HG03103 (cell line): ENCODE measurements around the gene MYH14.

Experiments used
- ATAC-seq: cut with Tn5 transposase; IDR thresholded peaks from one replicate; pipeline ENCODE4 v1.9.1; 2021; ENCODE audit warnings: low read depth; ENCODE audit not compliant: unreplicated experiment

MYH14 gene

GRCh38 chr19:50203281-50204080 lies at the start of gene MYH14:
TSS of gene MYH14 (plus strand) at chr19:50203622. CDS start at chr19:50210366, 6,744 bp downstream.
- no peak for ATAC-seq

DNA sequence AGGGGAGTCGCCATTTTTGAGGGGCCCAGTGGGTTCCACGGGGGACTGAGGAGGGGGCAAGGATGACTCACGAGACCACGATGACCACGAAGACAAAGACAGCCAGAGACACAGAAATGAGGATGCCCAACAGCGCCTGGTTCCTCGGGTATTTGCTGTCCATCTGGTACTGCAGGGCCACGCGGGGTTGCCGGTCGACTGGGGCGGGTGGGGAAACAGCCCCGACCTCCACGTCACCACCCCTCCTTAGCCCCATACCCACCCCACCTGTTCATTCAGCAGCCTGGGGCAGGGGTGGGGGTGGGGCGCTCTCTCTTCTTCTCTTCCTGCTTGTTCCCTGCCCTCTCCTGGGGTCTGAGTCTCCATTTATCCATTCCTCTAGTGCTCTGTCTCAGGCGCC lies 48.9 kb upstream of the MYH14 start:
- ATAC-seq: no peak

DNA sequence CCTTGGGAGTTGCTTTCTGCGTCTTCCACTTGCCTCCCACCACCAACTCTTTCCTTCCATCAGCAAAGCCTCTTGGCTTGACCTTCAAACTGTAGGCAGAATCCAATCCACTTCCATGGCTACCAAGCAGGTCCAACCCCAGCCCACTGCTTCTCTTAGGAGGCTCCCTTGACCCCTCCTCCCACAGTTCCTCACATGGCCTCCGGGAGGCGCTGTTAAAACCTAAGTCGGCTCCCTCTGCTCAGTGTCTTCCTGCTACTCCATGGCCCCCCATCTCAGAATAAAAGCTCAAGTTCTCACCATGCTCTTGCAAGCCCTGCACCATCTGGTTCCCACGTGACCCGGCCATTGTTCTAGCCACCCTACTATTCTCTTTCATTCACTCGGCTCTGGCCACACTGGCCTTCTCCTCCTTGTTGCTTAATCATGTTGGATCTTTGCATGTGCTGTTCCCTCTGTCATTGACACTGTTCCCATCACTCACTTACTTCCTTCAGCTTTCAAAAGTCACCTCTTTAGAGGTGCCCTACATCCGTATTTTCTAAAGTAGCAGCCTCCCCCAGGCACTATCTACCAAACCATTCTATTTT lies 47.8 kb upstream of the MYH14 start:
- no peak for ATAC-seq

DNA sequence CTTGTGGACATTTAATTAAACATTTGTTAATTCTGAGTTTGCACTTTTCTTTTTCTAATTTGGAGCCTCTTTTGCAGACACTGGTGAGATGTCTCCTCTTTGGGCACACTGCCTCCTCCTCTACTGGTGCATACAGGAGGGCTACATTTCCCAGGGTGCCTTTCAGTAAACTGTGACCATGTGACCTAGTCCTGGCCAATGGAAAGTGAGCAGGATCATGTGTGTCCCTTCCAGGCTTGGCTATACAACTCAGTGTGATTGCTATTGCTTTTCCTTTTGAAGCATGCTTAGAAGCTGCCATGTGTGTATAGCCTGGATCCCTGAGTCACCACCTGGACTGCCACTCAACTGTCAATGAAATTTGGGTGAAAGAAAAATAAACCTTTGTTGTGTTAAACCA lies 44.8 kb upstream of the MYH14 start:
- no peak for ATAC-seq

DNA sequence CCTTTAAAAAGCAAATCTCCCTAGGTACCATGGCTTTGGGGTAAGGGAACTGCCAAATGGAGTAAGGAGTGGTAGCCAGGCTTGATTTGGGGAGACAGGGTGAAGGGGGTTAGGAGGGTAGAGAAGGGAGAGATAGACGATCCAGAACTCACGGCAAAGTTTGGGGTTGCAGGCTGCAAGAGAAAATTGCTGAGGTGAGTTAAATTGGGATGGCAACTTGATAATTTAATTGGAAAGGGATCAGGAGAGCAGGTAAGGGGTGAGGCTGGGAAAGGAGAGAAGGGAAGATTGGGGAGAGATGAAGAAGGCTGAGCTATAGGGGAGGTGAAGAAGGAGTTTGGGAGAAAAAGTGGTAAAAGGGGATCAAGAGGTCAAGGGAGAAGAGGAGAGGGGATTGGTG lies 44.3 kb upstream of the MYH14 start:
- no peak for ATAC-seq

- ATAC-seq: no peak
These were observed 40.4 kb upstream of the MYH14 start, which contains the start of gene IZUMO2 for GRCh38 chr19:50162988-50163387. TSS of gene IZUMO2 (minus strand) at chr19:50163281. CDS start at chr19:50163194, 87 bp downstream.

DNA sequence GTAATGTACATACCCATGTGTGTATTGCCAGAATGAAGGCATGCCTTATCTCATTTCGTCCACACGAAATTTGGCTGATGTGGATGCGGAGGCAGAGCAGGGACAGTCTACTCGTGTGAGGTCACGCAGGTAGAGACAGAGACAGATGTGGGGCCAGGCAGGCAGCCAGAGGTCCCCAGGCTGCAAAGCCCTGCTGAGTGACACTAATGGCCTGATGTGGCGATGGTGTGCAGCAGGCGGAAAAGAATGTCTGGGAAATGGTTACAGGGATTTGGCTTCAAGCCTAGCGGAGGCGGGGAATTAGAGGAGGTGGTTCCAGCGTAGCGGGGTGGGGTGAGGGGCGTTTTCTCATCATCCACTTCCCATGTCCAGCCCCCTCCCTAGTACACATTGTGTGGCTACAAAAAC lies 36.1 kb upstream of the MYH14 start:
- ATAC-seq: no peak

DNA sequence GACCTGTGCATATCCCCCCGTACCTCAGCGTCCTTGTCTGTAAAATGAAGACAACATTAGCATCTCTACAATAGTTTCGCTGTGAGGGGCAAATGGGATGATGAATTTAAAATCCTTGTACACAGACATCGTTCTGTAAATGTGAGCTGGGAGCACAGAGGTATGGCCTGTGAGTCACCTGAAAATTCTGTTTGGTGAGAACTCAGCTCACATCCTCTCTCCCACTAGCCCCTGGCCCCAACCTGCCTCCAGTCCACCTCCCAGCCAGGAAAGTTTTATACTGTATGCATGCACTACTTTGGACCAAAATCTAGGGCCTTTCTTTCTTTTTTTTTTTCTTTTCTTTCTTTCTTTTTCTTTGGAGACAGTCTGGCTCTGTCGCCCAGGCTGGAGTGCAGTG lies 31.7 kb upstream of the MYH14 start:
- ATAC-seq: no peak

- no peak for ATAC-seq
These were observed 30.7 kb upstream of the MYH14 start for GRCh38 chr19:50172726-50173125.

- no peak for ATAC-seq
These were observed 30.3 kb upstream of the MYH14 start for GRCh38 chr19:50173127-50173526.

DNA sequence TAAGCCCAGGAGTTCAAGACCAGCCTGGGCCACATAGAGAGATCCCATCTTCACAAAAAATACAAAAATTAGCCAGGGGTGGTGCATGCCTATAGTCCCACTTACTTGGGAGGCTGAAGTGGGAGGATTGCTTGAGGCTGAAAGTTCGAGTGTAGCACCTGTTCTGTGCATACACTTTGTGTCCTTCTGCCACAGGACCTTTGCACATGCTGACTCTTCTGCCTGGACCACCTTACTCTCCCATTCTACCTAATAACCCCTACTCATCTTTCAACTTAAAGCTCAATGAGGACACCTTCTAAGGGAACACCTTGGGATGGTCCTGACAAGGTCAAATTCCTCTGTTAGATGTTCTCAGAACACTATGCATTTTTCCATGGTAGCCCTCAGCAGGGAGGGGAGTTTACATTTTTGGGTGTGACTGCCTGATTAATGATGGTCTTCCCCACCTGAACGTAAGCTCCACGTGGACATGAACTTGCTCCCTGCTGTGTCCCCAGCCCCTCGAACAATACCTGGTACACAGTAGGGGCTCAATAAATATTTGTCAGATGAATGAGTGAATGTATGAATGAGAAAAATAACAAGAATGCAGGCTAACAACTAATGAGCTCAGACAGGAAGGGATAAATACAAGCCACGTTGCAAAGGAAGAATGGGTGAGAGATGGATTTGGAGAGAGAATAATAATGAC lies 29.2 kb upstream of the MYH14 start:
- no peak for ATAC-seq

- no peak for ATAC-seq
These were observed 27.5 kb upstream of the MYH14 start for GRCh38 chr19:50175924-50176323.

GRCh38 chr19:50176775-50177174 lies 26.6 kb upstream of the MYH14 start:
- ATAC-seq: no peak

- no peak for ATAC-seq
These were observed 25.1 kb upstream of the MYH14 start for GRCh38 chr19:50178320-50178719.

DNA sequence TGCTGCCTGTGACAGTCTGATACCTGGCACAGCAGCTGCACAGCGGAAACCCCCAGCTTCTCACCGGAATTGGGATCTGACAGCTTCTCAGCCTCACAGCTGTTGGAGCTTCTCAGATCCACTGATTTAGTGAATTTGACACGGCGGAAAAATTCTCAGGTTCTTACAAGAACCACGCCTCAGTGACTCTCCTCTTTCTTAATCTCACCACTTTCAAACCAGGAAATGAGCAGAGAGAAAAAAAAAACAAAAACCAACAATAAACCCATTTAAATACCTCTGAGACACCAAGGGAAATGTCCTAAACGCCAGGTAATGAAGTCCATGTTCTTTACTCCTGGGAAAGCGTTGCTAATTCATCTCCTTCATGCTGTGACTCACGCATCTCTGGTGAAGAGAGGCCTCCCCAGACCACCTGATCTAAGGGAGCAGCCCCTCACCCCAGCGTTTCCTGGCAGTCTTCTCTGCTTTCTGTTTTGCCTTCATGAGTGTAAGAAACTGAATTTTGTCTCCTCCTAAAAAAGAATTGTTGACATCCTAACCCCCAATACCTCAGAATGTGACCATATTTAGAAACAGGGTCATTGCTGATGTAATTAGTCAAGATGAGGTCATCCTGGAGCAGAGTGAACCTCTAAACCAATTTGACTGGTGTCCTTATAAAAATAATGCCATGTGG lies 24.4 kb upstream of the MYH14 start:
- no peak for ATAC-seq

DNA sequence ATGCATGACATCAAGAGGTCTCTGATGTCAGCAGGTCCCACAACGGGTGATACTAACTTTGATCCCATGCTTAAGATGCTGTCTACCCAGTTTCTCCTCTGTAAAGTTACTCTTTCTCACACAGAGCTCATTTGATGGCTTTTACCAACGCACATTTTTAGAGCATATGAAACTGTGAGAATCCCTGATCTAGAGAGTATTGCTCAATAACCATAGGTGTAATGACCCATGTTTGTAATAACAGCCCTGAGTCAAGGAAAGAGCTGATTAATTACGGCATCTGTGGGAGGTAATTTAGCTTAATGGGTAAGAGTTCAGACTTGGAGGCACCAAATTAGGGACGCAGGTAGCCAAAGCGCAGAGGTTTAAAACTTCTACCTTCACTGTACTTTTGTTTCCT lies 22.3 kb upstream of the MYH14 start:
- ATAC-seq: no peak

GRCh38 chr19:50184196-50184595 lies 19.2 kb upstream of the MYH14 start:
- no peak for ATAC-seq

DNA sequence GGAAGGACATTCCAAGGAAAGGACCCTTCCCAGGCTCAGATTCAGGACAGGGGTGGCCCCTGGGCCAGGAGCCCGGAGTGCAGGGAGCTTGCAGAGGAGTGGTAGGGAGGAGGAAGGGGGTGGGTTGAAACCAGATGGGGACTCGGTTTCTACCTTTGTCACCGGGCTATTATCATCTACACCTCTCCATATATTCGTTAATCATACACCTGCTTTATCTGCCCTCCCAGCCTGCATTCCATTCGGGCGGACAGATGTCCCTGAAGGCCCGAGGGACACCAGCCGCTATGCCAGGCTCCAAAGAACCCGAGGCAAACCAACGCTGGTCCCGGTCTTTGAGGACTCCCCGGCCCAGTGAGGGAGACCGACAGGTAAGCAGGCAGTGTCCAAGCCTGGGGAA lies 15.5 kb upstream of the MYH14 start:
- no peak for ATAC-seq

DNA sequence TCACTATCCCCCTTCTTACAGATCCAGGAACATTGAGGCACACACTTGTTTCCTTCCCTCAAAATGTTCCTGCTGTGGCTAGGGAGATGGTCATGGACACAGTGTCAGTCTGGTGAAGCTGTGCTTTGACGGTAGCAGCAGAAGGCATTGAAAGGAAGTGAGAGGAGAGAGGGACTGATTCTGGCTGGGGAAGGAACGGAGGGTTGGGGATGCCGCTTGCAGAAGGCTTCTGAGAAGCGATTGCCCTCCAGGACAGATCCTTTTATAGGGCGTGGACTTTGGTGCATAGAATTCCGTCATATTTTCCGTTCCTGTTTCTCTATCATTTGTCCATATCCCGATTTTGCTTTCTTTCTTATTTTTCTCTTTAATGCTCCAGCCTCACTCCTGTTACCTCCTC lies 14.1 kb upstream of the MYH14 start:
- ATAC-seq: no peak

DNA sequence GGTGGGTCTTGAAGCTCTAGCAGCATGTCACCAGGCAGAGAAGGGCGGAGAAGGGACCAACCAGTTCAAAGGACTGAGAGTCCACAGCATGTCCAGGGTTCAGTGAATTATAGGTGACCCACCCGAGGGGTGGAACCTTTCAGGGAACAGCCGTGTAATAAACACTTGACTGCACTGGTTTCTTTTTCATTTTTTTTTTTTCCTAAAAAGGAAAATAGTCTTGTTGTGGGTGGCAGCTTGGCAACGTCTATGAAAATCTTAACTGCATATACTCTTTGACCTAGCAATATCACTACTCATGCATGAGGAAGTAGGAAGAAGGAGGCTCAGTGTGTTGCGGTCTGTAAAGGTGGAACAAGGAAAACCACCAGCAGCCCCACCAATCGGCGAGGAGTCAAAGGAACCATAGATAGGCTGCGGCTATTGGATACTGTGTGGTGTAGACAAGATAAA lies 13.0 kb upstream of the MYH14 start:
- no peak for ATAC-seq

DNA sequence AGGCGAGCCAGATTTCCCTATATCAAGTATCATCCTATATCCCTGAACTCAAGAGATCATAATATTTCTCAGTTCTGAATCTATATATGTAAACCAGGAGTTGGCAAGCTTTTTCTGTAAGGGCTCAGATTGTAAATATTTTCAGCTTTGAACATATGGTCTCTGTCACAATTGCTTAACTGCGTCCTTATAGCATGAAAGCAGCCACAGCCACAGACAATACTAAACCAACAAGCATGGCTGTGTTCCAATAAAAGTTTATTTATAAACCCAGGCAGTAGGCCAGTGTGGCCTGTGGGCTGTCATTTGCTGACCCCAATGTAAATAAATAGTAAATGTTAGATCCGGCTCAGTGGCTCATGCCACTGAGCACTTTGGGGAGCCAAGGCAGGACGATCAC lies 12.2 kb upstream of the MYH14 start:
- no peak for ATAC-seq
